DMS153 treated with DMSO at 0.1 percent for 48 hours (cell line): ENCODE results near the gene ZNF121.

ENCODE experiments used
- DNase-seq: peaks from one replicate; lab custom pipeline; 2025; ENCODE audit not compliant: unreplicated experiment; lab: John Stamatoyannopoulos, UW

The ZNF121 gene

GRCh38 chr19:9538183-9539058, 45.9 kb downstream of the ZNF121 start, which contains the start of gene ZNF426:
TSS of gene ZNF426 (minus strand) at chr19:9538645. CDS start at chr19:9536232, 2,413 bp downstream.
- DNase-seq: peak; percentile 30

- no peak for DNase-seq
Observed at GRCh38 chr19:9535934-9536333, 48.4 kb downstream of the ZNF121 start.

- no peak for DNase-seq
Observed at GRCh38 chr19:9531933-9532332, 52.4 kb downstream of the ZNF121 start.

GRCh38 chr19:9528757-9529336, 55.5 kb downstream of the ZNF121 start:
- DNase-seq: no peak

GRCh38 chr19:9523885-9524474, 60.3 kb downstream of the ZNF121 start:
- no peak for DNase-seq
